HT1080 (cell line): Measurements from ENCODE around the gene FARP2. TPM values are rescaled to one million over a fixed set of nuclear protein-coding genes. Genes with fewer than 3 reads are reported as not detected.

ENCODE experiments used
- small RNA-seq: library from RNA; depleted of rRNA; stranded (forward); fragments of <200 nt; gene quantifications from one replicate; pipeline ENCODE3, GENCODE V24; 2014
- total RNA-seq: library from RNA; depleted of rRNA; stranded (reverse); fragments of >200 nt; shearing (Covaris generic); gene quantifications from 2 replicates; pipeline ENCODE4 v1.2.3, GENCODE V29; 2014; rRNA removed

The FARP2 gene
- total RNA-seq, 1 experiment from 2014 or later, result 33.8 TPM

Small RNA genes within 50 kb of the gene (small RNA-seq; reads per million reads assigned to genes)
- not detected for gene MIR3133

Other genes with a start within 250 kb of the FARP2 start
- gene PASK, start 206.8 kb upstream of the FARP2 start, total RNA-seq, result 6.7 and 7.2 TPM in 2 replicates
- 81.7 and 87.6 TPM in 2 replicates for gene PPP1R7, start 205.8 kb upstream of the FARP2 start, total RNA-seq
- 0.53 and 2.4 TPM in 2 replicates for gene ANO7, start 167.6 kb upstream of the FARP2 start, total RNA-seq
- gene HDLBP, start 40.6 kb upstream of the FARP2 start, total RNA-seq, result 424 and 497 TPM in 2 replicates
- 212 and 259 TPM in 2 replicates for gene SEPTIN2, start 40.4 kb upstream of the FARP2 start, total RNA-seq
- gene STK25, start 152.3 kb downstream of the FARP2 start, total RNA-seq, result 177 and 197 TPM in 2 replicates
- 21.6 and 22.8 TPM in 2 replicates for gene BOK, start 202.5 kb downstream of the FARP2 start, total RNA-seq